PFSK-1 (cell line): ENCODE results near the gene DPYSL3.

ENCODE experiments used
- FOXP2 ChIP-seq: optimal IDR thresholded peaks from 2 replicates; pipeline ENCODE3; 2011; ENCODE audit warnings: borderline replicate concordance, control low read depth, inconsistent platforms; ENCODE audit not compliant: insufficient read depth; ENCODE audit errors: extremely low read length, extremely low read depth
- POLR2AphosphoS5 ChIP-seq: IDR thresholded peaks from 2 replicates; pipeline ENCODE4 v1.6.1; 2012; ENCODE audit warnings: low read depth, mild to moderate bottlenecking, control low read depth, low read length, moderate library complexity
- REST ChIP-seq, 2 experiments: IDR thresholded peaks; 2 replicates each; pipeline versions ENCODE4 v1.6.1 to v1.8.0; 2011 to 2012; ENCODE audit warnings: low read depth in 2 of 2, low read length in 2 of 2, control low read depth in 1 of 2, inconsistent platforms in 1 of 2, mild to moderate bottlenecking in 1 of 2, moderate library complexity in 1 of 2; ENCODE audit not compliant: insufficient read depth in 1 of 2
- SIN3A ChIP-seq: IDR thresholded peaks from 2 replicates; pipeline ENCODE4 v1.6.1; 2012; ENCODE audit warnings: mild to moderate bottlenecking, low read length, moderate library complexity, borderline replicate concordance; ENCODE audit not compliant: insufficient read depth
- TAF1 ChIP-seq: IDR thresholded peaks from 2 replicates; pipeline ENCODE4 v1.6.1; 2012; ENCODE audit warnings: low read length, control low read depth, borderline replicate concordance; ENCODE audit not compliant: insufficient read depth

The DPYSL3 gene

GRCh38 chr5:147377682-147378081, 132.2 kb downstream of the DPYSL3 start:
- TF ChIP-seq FOXP2 (no peak), POLR2AphosphoS5 (no peak), SIN3A (no peak), TAF1 (no peak), REST (IDR thresholded peaks at IDR 0.05; ENCODE audit: insufficient read depth in 1 of 2, low read depth in 2 of 2, low read length in 2 of 2) (no peak)

- TF ChIP-seq SIN3A (no peak), REST (IDR thresholded peaks at IDR 0.05; ENCODE audit: insufficient read depth in 1 of 2, low read depth in 2 of 2, low read length in 2 of 2) (no peak), TAF1 (no peak), FOXP2 (no peak), POLR2AphosphoS5 (no peak)
Observed at GRCh38 chr5:147375151-147375550, 134.7 kb downstream of the DPYSL3 start.

- no peak for TF ChIP-seq POLR2AphosphoS5
- TF ChIP-seq TAF1: no peak
- TF ChIP-seq REST (IDR thresholded peaks at IDR 0.05; ENCODE audit: insufficient read depth in 1 of 2, low read depth in 2 of 2, low read length in 2 of 2): no peak
- no peak for TF ChIP-seq SIN3A
- no peak for TF ChIP-seq FOXP2
Observed at GRCh38 chr5:147373328-147373727, 136.5 kb downstream of the DPYSL3 start.

GRCh38 chr5:147372191-147372590, 137.7 kb downstream of the DPYSL3 start:
- TF ChIP-seq TAF1 (no peak), FOXP2 (no peak), REST (IDR thresholded peaks at IDR 0.05; ENCODE audit: insufficient read depth in 1 of 2, low read depth in 2 of 2, low read length in 2 of 2) (no peak), SIN3A (no peak), POLR2AphosphoS5 (no peak)

GRCh38 chr5:147371290-147371689, 138.6 kb downstream of the DPYSL3 start:
- no peak for TF ChIP-seq TAF1
- TF ChIP-seq POLR2AphosphoS5: no peak
- TF ChIP-seq SIN3A: no peak
- no peak for TF ChIP-seq REST (IDR thresholded peaks at IDR 0.05; ENCODE audit: insufficient read depth in 1 of 2, low read depth in 2 of 2, low read length in 2 of 2)
- no peak for TF ChIP-seq FOXP2
